Measurements from ENCODE around the gene LIG1.

LIG1 gene

DNA sequence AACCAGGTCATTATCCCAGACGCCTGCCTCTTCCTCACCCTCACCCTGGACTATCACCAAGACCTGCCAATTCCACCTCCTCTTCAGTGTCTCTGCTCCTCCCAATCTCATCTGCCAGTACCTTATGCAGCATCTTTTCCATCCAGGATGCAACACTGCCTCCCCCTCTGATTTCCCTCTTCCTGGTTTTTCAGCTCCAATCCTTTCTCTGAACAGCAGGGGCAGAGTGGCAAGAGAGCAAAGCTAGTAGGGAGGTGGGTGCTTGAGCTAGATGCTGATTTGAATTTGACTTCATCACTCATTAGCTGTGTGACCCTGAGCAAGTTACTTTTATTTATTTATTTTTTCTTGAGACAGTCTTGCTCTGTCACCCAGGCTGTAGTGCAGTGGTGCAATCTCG, 100.7 kb downstream of the LIG1 start:
- no peak for DNase-seq
